Esophagus squamous epithelium (tissue), 5 donors: ENCODE measurements around the gene RWDD2A. TPM values are rescaled to one million over a fixed set of nuclear protein-coding genes. Genes with fewer than 3 reads are reported as not detected.
A peak's percentile ranks its signal among the peaks of the same experiment; 100 is the strongest.

ENCODE experiments used
- DNase-seq: peaks from one replicate; lab custom pipeline; 2025; lab: John Stamatoyannopoulos, UW
- H3K27ac ChIP-seq, 4 donors: fragments of 200-600 bp; sonication (generic); one replicate each; pipeline ENCODE4 v1.5.1; 2016 to 2019; ENCODE audit warnings: mild to moderate bottlenecking in 1 of 4
- H3K27me3 ChIP-seq, 4 donors: fragments of 200-600 bp; sonication (generic); 1 replicate in 3 of 4; 2 replicates in 1 of 4; pipeline versions ENCODE4 v1.5.1 to v1.6.0; 2017 to 2021; ENCODE audit warnings: antibody characterized with exemption in 1 of 4
- H3K36me3 ChIP-seq, 3 donors: fragments of 200-600 bp; sonication (generic); one replicate each; pipeline ENCODE4 v1.5.1; 2016 to 2019
- H3K4me1 ChIP-seq, 3 donors: fragments of 200-600 bp; sonication (generic); one replicate each; pipeline ENCODE4 v1.5.1; 2017 to 2019
- H3K4me3 ChIP-seq, 4 donors: fragments of 200-600 bp; sonication (generic); 1 replicate in 3 of 4; 2 replicates in 1 of 4; pipeline ENCODE4 v1.5.1; 2016 to 2019; ENCODE audit warnings: mild to moderate bottlenecking in 2 of 4, moderate library complexity in 1 of 4
- H3K9me3 ChIP-seq, 3 donors: fragments of 200-600 bp; sonication (generic); one replicate each; pipeline ENCODE4 v1.5.1; 2016 to 2019
- POLR2A ChIP-seq, 4 donors: fragments of 450-650 bp; IDR thresholded peaks; one replicate each; pipeline ENCODE4 v1.6.1; 2017; ENCODE audit warnings: antibody characterized with exemption in 4 of 4, mild to moderate bottlenecking in 4 of 4, moderate library complexity in 3 of 4
- WGBS, 2 donors: methylation state at CpG; one replicate each; pipeline ENCODE4 v1.1.5; 2018; 5-methylcytosine and 5-hydroxymethylcytosine counted together
- intact Hi-C: fragments of 100-400 bp; cut with DNase I; formaldehyde crosslinking; loops from one replicate; pipeline ENCODE4 v1.15.0; 2022
- total RNA-seq, 4 donors: library from RNA; depleted of rRNA; stranded (reverse); fragments of >200 nt; gene quantifications; one replicate each; pipeline ENCODE4 v1.1.0, GENCODE V29; 2016
- TF ChIP-seq, protein P1 (sequence below), 6 experiments: fragments of 450-650 bp in 4 of 6; fragments of 200-600 bp in 2 of 6; sonication (generic) in 2 of 6; IDR thresholded peaks; one replicate each; pipeline ENCODE4 v1.5.1; 2016 to 2019; ENCODE audit warnings: antibody characterized with exemption in 6 of 6, mild to moderate bottlenecking in 4 of 6, moderate library complexity in 4 of 6
- donor health status: DM: yes; HTN: yes; CAD: no.

The RWDD2A gene
- total RNA-seq, 4 donors from 2014 or later = 0.57 to 3.1 (median 0.91) TPM

DNA sequence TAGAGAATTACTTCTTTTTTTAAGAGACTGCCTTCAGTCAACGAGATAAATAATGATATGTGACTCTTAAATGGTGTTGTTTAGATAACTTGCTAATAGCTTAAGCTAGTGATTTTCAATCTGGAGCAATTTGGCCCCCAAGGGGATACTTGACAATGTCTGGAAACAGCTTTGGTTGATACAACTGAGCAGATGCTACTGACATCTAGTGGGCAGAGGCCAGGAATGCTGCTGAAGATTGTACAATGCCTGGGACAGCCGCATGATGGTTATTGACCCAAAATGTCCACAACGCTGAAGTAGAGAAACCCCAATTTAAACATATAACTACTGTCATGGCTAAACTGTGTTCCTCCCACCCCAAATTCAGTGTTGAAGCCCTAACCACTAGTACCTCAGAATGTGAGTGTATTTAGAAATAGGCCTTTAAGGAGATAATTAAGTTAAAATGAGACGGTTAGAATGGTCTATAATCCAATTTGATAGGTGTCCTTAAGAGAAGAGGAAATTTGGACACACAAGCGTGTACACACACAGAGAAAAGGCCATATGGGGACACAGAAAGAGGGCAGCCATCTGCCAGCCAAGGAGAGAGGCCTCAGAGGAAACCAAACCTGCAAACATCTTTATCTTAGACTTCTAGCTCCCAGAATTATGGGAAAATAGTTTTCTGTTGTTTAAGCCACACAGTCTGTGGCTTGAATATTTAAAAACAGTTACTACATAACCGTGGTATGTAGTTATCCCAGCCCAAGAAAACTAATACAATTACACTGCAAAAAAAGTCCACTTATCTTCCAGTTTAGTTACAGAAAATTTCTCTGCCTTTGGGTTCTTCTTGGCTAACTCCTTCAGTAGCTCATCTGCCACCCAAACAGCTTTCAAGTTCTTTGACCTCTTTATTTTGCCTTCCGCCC is 22.2 kb downstream of the RWDD2A start:
- no peak overlapping the region for H3K4me3 ChIP-seq
- H3K27me3 ChIP-seq = no peaks in the 10 kb centered on the region
- H3K4me1 ChIP-seq = no peaks in the 10 kb centered on the region
- no peak for DNase-seq
- 28 to 34% methylated on average over 7 of the region's 7 CpGs for WGBS, 2 donors
- intact Hi-C loops = no loop called here
- peaks cover 0 to 13% (median 0%) of the 10 kb centered on the region in 3 donors for H3K36me3 ChIP-seq
- TF ChIP-seq POLR2A (IDR thresholded peaks at IDR 0.05) = no peak
- TF ChIP-seq, protein P1, sequence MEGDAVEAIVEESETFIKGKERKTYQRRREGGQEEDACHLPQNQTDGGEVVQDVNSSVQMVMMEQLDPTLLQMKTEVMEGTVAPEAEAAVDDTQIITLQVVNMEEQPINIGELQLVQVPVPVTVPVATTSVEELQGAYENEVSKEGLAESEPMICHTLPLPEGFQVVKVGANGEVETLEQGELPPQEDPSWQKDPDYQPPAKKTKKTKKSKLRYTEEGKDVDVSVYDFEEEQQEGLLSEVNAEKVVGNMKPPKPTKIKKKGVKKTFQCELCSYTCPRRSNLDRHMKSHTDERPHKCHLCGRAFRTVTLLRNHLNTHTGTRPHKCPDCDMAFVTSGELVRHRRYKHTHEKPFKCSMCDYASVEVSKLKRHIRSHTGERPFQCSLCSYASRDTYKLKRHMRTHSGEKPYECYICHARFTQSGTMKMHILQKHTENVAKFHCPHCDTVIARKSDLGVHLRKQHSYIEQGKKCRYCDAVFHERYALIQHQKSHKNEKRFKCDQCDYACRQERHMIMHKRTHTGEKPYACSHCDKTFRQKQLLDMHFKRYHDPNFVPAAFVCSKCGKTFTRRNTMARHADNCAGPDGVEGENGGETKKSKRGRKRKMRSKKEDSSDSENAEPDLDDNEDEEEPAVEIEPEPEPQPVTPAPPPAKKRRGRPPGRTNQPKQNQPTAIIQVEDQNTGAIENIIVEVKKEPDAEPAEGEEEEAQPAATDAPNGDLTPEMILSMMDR (IDR thresholded peaks at IDR 0.05) = peak; percentile 40 to 75 (median 53)
- no peak overlapping the region for H3K27ac ChIP-seq
- no peaks in the 10 kb centered on the region for H3K9me3 ChIP-seq

DNA sequence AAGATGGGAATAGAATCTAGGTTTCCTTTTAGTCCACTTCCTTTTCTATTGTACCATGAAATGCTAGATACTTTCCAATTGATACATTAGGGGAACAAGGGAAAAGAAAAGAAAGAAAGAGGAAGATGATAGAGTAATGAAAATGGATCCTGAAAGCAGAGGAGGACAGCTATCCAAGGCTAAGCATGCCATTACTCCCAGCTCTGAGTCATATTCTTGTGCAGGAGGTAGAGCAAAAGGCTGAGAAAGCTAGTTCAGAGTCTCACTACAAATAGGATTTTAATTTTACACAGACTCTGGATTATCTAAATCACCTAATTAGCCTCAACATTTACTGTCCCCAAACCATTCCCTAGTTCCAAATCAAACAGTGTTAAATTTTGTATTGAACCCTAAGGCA is 23.6 kb downstream of the RWDD2A start:
- Histone ChIP-seq H3K36me3 (peaks cover 0 to 9% (median 0%) of the 10 kb centered on the region in 3 donors), H3K9me3 (no peaks in the 10 kb centered on the region), H3K4me1 (no peaks in the 10 kb centered on the region), H3K27ac (no peak overlapping the region), H3K27me3 (no peaks in the 10 kb centered on the region), H3K4me3 (no peak overlapping the region)
- intact Hi-C loops = no loop called here
- no peak for DNase-seq
- TF ChIP-seq POLR2A (IDR thresholded peaks at IDR 0.05) = no peak
- TF ChIP-seq, protein P1 (IDR thresholded peaks at IDR 0.05) = no peak

DNA sequence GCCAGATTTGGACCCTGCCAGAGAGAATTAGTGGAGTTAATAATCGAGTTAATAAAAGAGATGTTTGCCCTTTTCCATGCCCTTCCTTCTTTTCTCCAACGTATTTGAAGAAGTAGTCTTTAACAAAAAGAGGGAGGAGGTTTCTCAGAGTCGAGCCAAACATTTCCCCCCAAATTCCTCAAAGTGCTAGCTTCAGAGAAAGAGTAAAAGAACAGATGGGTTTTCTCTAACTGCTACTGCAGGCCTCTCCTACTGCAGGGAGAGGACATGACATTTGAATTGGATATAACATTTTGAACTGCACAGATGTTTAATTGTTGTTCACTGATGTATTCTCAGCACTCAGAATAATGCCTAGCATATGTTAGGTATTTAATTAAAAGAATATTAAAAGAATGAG is 25.5 kb downstream of the RWDD2A start:
- 49 to 61% methylated on average over 3 of the region's 3 CpGs for WGBS, 2 donors
- TF ChIP-seq, protein P1 (IDR thresholded peaks at IDR 0.05) = no peak
- TF ChIP-seq POLR2A (IDR thresholded peaks at IDR 0.05) = no peak
- Histone ChIP-seq H3K36me3 (peaks cover 0 to 16% (median 0%) of the 10 kb centered on the region in 3 donors), H3K27me3 (no peaks in the 10 kb centered on the region), H3K4me1 (no peaks in the 10 kb centered on the region), H3K9me3 (no peaks in the 10 kb centered on the region), H3K4me3 (no peak overlapping the region), H3K27ac (no peak overlapping the region)
- intact Hi-C loops = no loop called here
- no peak for DNase-seq

DNA sequence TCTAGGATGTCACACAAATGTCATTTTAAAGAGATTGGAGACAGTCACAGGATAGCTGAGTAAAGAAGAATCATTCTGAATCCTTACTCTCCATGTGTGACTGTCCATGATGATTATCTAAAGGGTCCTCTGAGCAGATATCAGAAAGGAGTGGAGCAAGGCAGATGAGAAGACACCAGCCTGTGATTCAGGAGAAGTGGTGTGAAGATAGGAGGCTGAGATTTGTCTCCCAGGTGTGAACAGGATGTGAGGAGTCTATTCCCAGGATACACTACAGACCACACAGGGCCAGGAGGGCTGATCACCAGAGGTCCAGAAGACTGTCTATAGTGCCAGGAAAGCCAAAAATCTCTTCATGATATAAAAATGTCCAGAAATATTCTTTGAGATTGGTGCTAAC is 27.0 kb downstream of the RWDD2A start:
- no peak for DNase-seq
- H3K4me1 ChIP-seq = no peaks in the 10 kb centered on the region
- H3K36me3 ChIP-seq = peaks cover 0 to 23% (median 0%) of the 10 kb centered on the region in 3 donors
- no peak overlapping the region for H3K4me3 ChIP-seq
- H3K9me3 ChIP-seq = no peaks in the 10 kb centered on the region
- intact Hi-C loops = no loop called here
- H3K27ac ChIP-seq = no peak overlapping the region
- no peaks in the 10 kb centered on the region for H3K27me3 ChIP-seq
- TF ChIP-seq POLR2A (IDR thresholded peaks at IDR 0.05) = no peak
- TF ChIP-seq, protein P1 (IDR thresholded peaks at IDR 0.05) = no peak

DNA sequence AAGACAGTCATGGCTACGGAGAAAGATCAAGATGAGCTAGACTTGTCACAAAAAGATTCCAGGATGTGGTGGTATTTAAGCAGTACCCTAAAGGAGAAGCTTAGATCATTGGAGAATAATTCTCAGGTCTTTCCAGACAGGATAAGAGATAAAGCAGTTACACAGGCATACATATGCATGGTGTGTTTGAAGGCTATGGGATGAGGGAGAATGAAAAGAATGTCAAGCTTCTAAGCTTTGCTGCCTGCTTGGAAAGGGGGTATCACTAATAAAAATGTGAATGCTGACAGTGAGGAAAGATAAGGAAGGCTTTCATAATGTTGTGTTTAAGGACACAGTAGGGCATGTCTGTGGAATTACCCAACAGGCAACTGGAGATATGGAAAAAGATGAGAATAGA is 28.1 kb downstream of the RWDD2A start:
- TF ChIP-seq, protein P1 (IDR thresholded peaks at IDR 0.05) = no peak
- no peak for TF ChIP-seq POLR2A (IDR thresholded peaks at IDR 0.05)
- WGBS, 2 donors = 90 to 100% methylated on average over 1 of the region's 1 CpG
- H3K27ac ChIP-seq = no peak overlapping the region

More for the DNA sequence above, 28.1 kb downstream of the RWDD2A start:
- no peaks in the 10 kb centered on the region for H3K27me3 ChIP-seq
- intact Hi-C loops = no loop called here
- DNase-seq = no peak
- no peak overlapping the region for H3K4me3 ChIP-seq
- no peaks in the 10 kb centered on the region for H3K9me3 ChIP-seq
- H3K36me3 ChIP-seq = peaks cover 0 to 23% (median 0%) of the 10 kb centered on the region in 3 donors
- no peaks in the 10 kb centered on the region for H3K4me1 ChIP-seq
